ENCODE data around the gene ZNF467.

ZNF467 gene

GRCh38 chr7:149784251-149784608, 10.8 kb upstream of the ZNF467 start:
- DNase-seq: no peak

- no peak for DNase-seq
Observed at GRCh38 chr7:149783386-149784250, 10.2 kb upstream of the ZNF467 start.

GRCh38 chr7:149782682-149783345, 9.4 kb upstream of the ZNF467 start:
- DNase-seq: no peak

GRCh38 chr7:149781921-149782320, 8.5 kb upstream of the ZNF467 start:
- no peak for DNase-seq

GRCh38 chr7:149780636-149781419, 7.4 kb upstream of the ZNF467 start:
- no peak for DNase-seq

GRCh38 chr7:149780056-149780455, 6.7 kb upstream of the ZNF467 start:
- no peak for DNase-seq

- DNase-seq: no peak
Observed at GRCh38 chr7:149779502-149779805, 6.1 kb upstream of the ZNF467 start.

- no peak for DNase-seq
Observed at GRCh38 chr7:149778696-149779501, 5.5 kb upstream of the ZNF467 start.

- DNase-seq: no peak
Observed at GRCh38 chr7:149778327-149778637, 4.9 kb upstream of the ZNF467 start.

GRCh38 chr7:149777551-149778326, 4.4 kb upstream of the ZNF467 start:
- no peak for DNase-seq

- no peak for DNase-seq
Observed at GRCh38 chr7:149776848-149777407, 3.5 kb upstream of the ZNF467 start.

- peak; percentile 46 to 54 for DNase-seq
Observed at GRCh38 chr7:149776289-149776688, 2.9 kb upstream of the ZNF467 start.

GRCh38 chr7:149775176-149775556, 1.8 kb upstream of the ZNF467 start:
- DNase-seq: no peak

- no peak for DNase-seq
Observed at GRCh38 chr7:149774237-149775175, 1.1 kb upstream of the ZNF467 start.

- DNase-seq: peak in 1 of 2 experiments; percentile 5
Observed at GRCh38 chr7:149772956-149773434, 393 bp downstream of the ZNF467 start.

- no peak for DNase-seq
Observed at GRCh38 chr7:149772241-149772955, 990 bp downstream of the ZNF467 start.

- peak; percentile 80 to 81 for DNase-seq
Observed at GRCh38 chr7:149771720-149772240, 1.6 kb downstream of the ZNF467 start.

- DNase-seq: no peak
Observed at GRCh38 chr7:149770728-149771636, 2.4 kb downstream of the ZNF467 start.

GRCh38 chr7:149769915-149770314, 3.5 kb downstream of the ZNF467 start:
- no peak for DNase-seq

Measured in AML-193 (cell line).